DMS53 treated with DMSO at 0.1 percent for 48 hours (cell line): Measurements from ENCODE around the gene MRPS34.

Experiments
- DNase-seq: peaks from one replicate; lab custom pipeline; 2025; ENCODE audit not compliant: unreplicated experiment; lab: John Stamatoyannopoulos, UW

Gene MRPS34

GRCh38 chr16:1731603-1732002, 41.3 kb downstream of the MRPS34 start:
- no peak for DNase-seq

- DNase-seq, result no peak
Measured at GRCh38 chr16:1731073-1731472, 41.9 kb downstream of the MRPS34 start.

GRCh38 chr16:1729445-1729844, 43.5 kb downstream of the MRPS34 start:
- DNase-seq, result no peak

- DNase-seq, result no peak
Measured at GRCh38 chr16:1729026-1729425, 43.9 kb downstream of the MRPS34 start.

GRCh38 chr16:1727651-1728624, 45.0 kb downstream of the MRPS34 start:
- DNase-seq, result no peak

- no peak for DNase-seq
Measured at GRCh38 chr16:1726661-1727502, 46.1 kb downstream of the MRPS34 start.

GRCh38 chr16:1724491-1724890, 48.4 kb downstream of the MRPS34 start:
- DNase-seq, result no peak

GRCh38 chr16:1723450-1724147, 49.3 kb downstream of the MRPS34 start:
- DNase-seq, result peak; percentile 21
